GM23338 (cell line): ENCODE measurements around the gene FAM120A. TPM values are rescaled to one million over a fixed set of nuclear protein-coding genes. Genes with fewer than 3 reads are reported as not detected.

Experiments
- ATAC-seq: fragments of 200-7000 bp; cut with Tn5 transposase; 3 replicates; pipeline ENCODE4 v1.9.1; 2020
- DNase-seq: peaks from one replicate; pipeline ENCODE4 v3.0.0-alpha.2; 2015; ENCODE audit warnings: low spot score
- H2AFZ ChIP-seq: fragments of 200-600 bp; sonication (generic); 2 replicates; pipeline ENCODE4 v1.8.0; 2016; ENCODE audit warnings: antibody characterized with exemption, mild to moderate bottlenecking, moderate library complexity
- H3F3A ChIP-seq: fragments of 200-600 bp; sonication (generic); replicated peaks from 2 replicates; pipeline ENCODE4 v1.8.0; 2017; ENCODE audit warnings: antibody characterized with exemption, mixed run types, low read depth
- H3K27ac ChIP-seq: fragments of 200-600 bp; sonication (generic); 2 replicates; pipeline ENCODE4 v1.6.1; 2016; ENCODE audit warnings: low read depth
- H3K27me3 ChIP-seq: fragments of 200-600 bp; sonication (generic); 2 replicates; pipeline ENCODE4 v1.8.0; 2016; ENCODE audit warnings: mild to moderate bottlenecking, mixed run types, moderate library complexity; ENCODE audit not compliant: insufficient read depth
- H3K36me3 ChIP-seq: fragments of 200-600 bp; sonication (generic); 2 replicates; pipeline ENCODE4 v1.8.0; 2016; ENCODE audit warnings: mild to moderate bottlenecking; ENCODE audit not compliant: insufficient read depth
- H3K4me1 ChIP-seq: fragments of 200-600 bp; sonication (generic); 2 replicates; pipeline ENCODE4 v1.8.0; 2016; ENCODE audit warnings: mild to moderate bottlenecking, moderate library complexity; ENCODE audit not compliant: insufficient read depth
- H3K4me2 ChIP-seq: fragments of 200-600 bp; sonication (generic); 2 replicates; pipeline ENCODE4 v1.7.1; 2017; ENCODE audit warnings: mixed run types
- H3K4me3 ChIP-seq: fragments of 200-600 bp; sonication (generic); 2 replicates; pipeline ENCODE4 v1.6.1; 2016; ENCODE audit warnings: mixed run types
- H3K79me2 ChIP-seq: fragments of 200-600 bp; sonication (generic); replicated peaks from 2 replicates; pipeline ENCODE4 v1.8.0; 2017; ENCODE audit warnings: mild to moderate bottlenecking; ENCODE audit not compliant: insufficient read depth
- H3K9me2 ChIP-seq: fragments of 200-600 bp; sonication (generic); 2 replicates; pipeline ENCODE4 v1.8.0; 2017; ENCODE audit not compliant: insufficient read depth
- H4K20me1 ChIP-seq: fragments of 200-600 bp; sonication (generic); replicated peaks from 2 replicates; pipeline ENCODE4 v1.8.0; 2017; ENCODE audit warnings: mild to moderate bottlenecking; ENCODE audit not compliant: insufficient read depth
- H3K27ac Mint-ChIP-seq: 2 replicates; pipeline ENCODE4 v1.8.0; 2020; ENCODE audit warnings: inconsistent platforms, mild to moderate bottlenecking, moderate library complexity, mixed read lengths
- H3K27me3 Mint-ChIP-seq: 3 replicates; pipeline ENCODE4 v1.8.0; 2022; ENCODE audit warnings: low read depth, mild to moderate bottlenecking, moderate library complexity, mixed read lengths, inconsistent platforms; ENCODE audit not compliant: insufficient read depth, poor library complexity
- H3K36me3 Mint-ChIP-seq: 3 replicates; pipeline ENCODE4 v1.8.0; 2021; ENCODE audit warnings: low read depth, mild to moderate bottlenecking, inconsistent platforms, moderate library complexity, mixed read lengths
- H3K4me1 Mint-ChIP-seq: 3 replicates; pipeline ENCODE4 v1.8.0; 2020; ENCODE audit warnings: mild to moderate bottlenecking, inconsistent platforms, mixed read lengths
- H3K4me3 Mint-ChIP-seq: 3 replicates; pipeline ENCODE4 v1.8.0; 2021; ENCODE audit warnings: moderate library complexity, mild to moderate bottlenecking, inconsistent platforms, mixed read lengths
- H3K9me3 Mint-ChIP-seq: 3 replicates; pipeline ENCODE4 v1.8.0; 2020; ENCODE audit warnings: moderate library complexity, mild to moderate bottlenecking, inconsistent platforms, mixed read lengths
- CREB1 ChIP-seq: fragments of 250-450 bp; sonication (Bioruptor Pico); IDR thresholded peaks from 2 replicates; pipeline ENCODE4 v1.5.0; 2020; ENCODE audit warnings: low read depth, mild to moderate bottlenecking, moderate library complexity
- CTCF ChIP-seq, 2 experiments: fragments of 200-600 bp in 1 of 2; sonication (generic) in 1 of 2; conservative IDR thresholded peaks; 2 replicates each; pipeline versions ENCODE4 v1.5.1 to v1.6.1; 2016 to 2017; ENCODE audit warnings: antibody characterized with exemption in 2 of 2, low read depth in 2 of 2, mild to moderate bottlenecking in 2 of 2, moderate library complexity in 1 of 2
- ETS1 ChIP-seq: IDR thresholded peaks from 2 replicates; pipeline ENCODE4 v1.6.1; 2016; ENCODE audit warnings: antibody characterized with exemption
- EZH2 ChIP-seq: fragments of 200-600 bp; sonication (generic); IDR thresholded peaks from one replicate; pipeline ENCODE4 v1.8.0; 2017; ENCODE audit warnings: antibody characterized with exemption, mild to moderate bottlenecking, low read depth; ENCODE audit not compliant: unreplicated experiment
- EZH2phosphoT487 ChIP-seq: fragments of 200-600 bp; sonication (generic); IDR thresholded peaks from one replicate; pipeline ENCODE4 v1.8.1; 2018; ENCODE audit warnings: antibody characterized with exemption; ENCODE audit not compliant: unreplicated experiment
- JUNB ChIP-seq: IDR thresholded peaks from one replicate; pipeline ENCODE4 v1.6.1; 2016; ENCODE audit warnings: antibody characterized with exemption; ENCODE audit not compliant: unreplicated experiment
- NANOG ChIP-seq: IDR thresholded peaks from 2 replicates; pipeline ENCODE4 v1.6.1; 2016; ENCODE audit warnings: antibody characterized with exemption, borderline replicate concordance
- POLR2AphosphoS5 ChIP-seq: IDR thresholded peaks from 2 replicates; pipeline ENCODE4 v1.6.1; 2016; ENCODE audit warnings: antibody characterized with exemption, low read depth
- REST ChIP-seq: IDR thresholded peaks from one replicate; pipeline ENCODE4 v1.6.1; 2018; ENCODE audit warnings: antibody characterized with exemption; ENCODE audit not compliant: unreplicated experiment
- ZNF114 ChIP-seq: fragments of 250-450 bp; sonication (Bioruptor Pico); IDR thresholded peaks from 2 replicates; pipeline ENCODE4 v1.5.0; 2020; ENCODE audit warnings: mild to moderate bottlenecking, moderate library complexity
- ZNF331 ChIP-seq: fragments of 250-450 bp; sonication (Bioruptor Pico); IDR thresholded peaks from 2 replicates; pipeline ENCODE4 v1.5.0; 2020; ENCODE audit warnings: low read depth, mild to moderate bottlenecking, moderate library complexity
- polyA plus RNA-seq: library from polyadenylated mRNA; unstranded; fragments of >200 nt; fragmentation: Nextera tagmentation; extraction: Ambion mirVana; gene quantifications from 2 replicates; pipeline ENCODE4 v1.2.1, GENCODE V29; 2016
- total RNA-seq: library from RNA; depleted of rRNA; stranded (reverse); fragments of >200 nt; shearing (Covaris generic); gene quantifications from 2 replicates; pipeline ENCODE4 v1.2.3, GENCODE V29; 2014

Gene FAM120A
- total and polyA plus RNA-seq, 2 experiments from 2014 or later: 28.2 to 52.5 TPM

- Histone ChIP-seq H3K79me2 (peaks cover 99% of the 10 kb centered on the region), H3K36me3 (no peaks in the 10 kb centered on the region), H2AFZ (no peak overlapping the region), H3K4me1 (peaks cover 66% of the 10 kb centered on the region), H4K20me1 (peaks cover 18% of the 10 kb centered on the region), H3K27ac (0 out of 2 replicates have a peak overlapping the region, but pooled peaks have one; percentile 33), H3K27me3 (no peaks in the 10 kb centered on the region), H3K9me2 (no peaks in the 10 kb centered on the region), H3K4me3 (no peak overlapping the region), H3K4me2 (peak overlapping the region; percentile 39), H3F3A (no peaks in the 10 kb centered on the region)
- Mint-ChIP-seq H3K4me3 (no peak overlapping the region), H3K9me3 (no peaks in the 10 kb centered on the region), H3K4me1 (peaks cover 75% of the 10 kb centered on the region), H3K27me3 (peaks cover 2% of the 10 kb centered on the region), H3K36me3 (peaks cover 5% of the 10 kb centered on the region; the same call in 1 of the 3 replicates), H3K27ac (peak overlapping the region; percentile 50; the same call in 1 of the 2 replicates)
- DNase-seq: no peak
- no peak for ATAC-seq
- TF ChIP-seq CREB1 (CRISPR knock-in tag): no peak
- TF ChIP-seq POLR2AphosphoS5: no peak
- no peak for TF ChIP-seq ZNF331 (CRISPR knock-in tag)
- TF ChIP-seq EZH2: no peak
- no peak for TF ChIP-seq REST
- no peak for TF ChIP-seq ZNF114
- TF ChIP-seq EZH2phosphoT487: no peak
- TF ChIP-seq NANOG: no peak
- TF ChIP-seq ETS1: no peak
- TF ChIP-seq CTCF (conservative IDR thresholded peaks at IDR 0.05; ENCODE audit: low read depth in 2 of 2): no peak
- TF ChIP-seq JUNB: no peak
These were observed 9.4 kb downstream of the FAM120A start for GRCh38 chr9:93460689-93461413.
